GM19239 (cell line): ENCODE data around the gene USP25.

Experiments used
- DNase-seq: peaks from one replicate; pipeline ENCODE4 v3.0.0; 2011; ENCODE audit warnings: low spot score; ENCODE audit not compliant: insufficient read length
- FAIRE-seq: peaks from 2 replicates; lab custom pipeline; 2011; peaks lifted over from hg19 to GRCh38; lab: Jason Lieb, UNC

Gene USP25

GRCh38 chr21:15801352-15801863 is 71.6 kb downstream of the USP25 start:
- DNase-seq = no peak
- no peak for FAIRE-seq

- DNase-seq = no peak
- no peak for FAIRE-seq
Measured at GRCh38 chr21:15804247-15805005, 74.6 kb downstream of the USP25 start.

- FAIRE-seq = no peak
- DNase-seq = no peak
Measured at GRCh38 chr21:15809065-15809464, 79.3 kb downstream of the USP25 start.

- no peak for FAIRE-seq
Measured at GRCh38 chr21:15809818-15810217, 80.0 kb downstream of the USP25 start.

GRCh38 chr21:15815285-15815684 is 85.5 kb downstream of the USP25 start:
- FAIRE-seq (no peak), DNase-seq (no peak)

More at GRCh38 chr21:15809818-15810217, 80.0 kb downstream of the USP25 start:
- DNase-seq = no peak

- FAIRE-seq (no peak), DNase-seq (no peak)
Measured at GRCh38 chr21:15820327-15820726, 90.5 kb downstream of the USP25 start.

- FAIRE-seq (no peak), DNase-seq (no peak)
Measured at GRCh38 chr21:15820852-15821379, 91.1 kb downstream of the USP25 start.

- FAIRE-seq = no peak
- DNase-seq = no peak
Measured at GRCh38 chr21:15823486-15824150, 93.8 kb downstream of the USP25 start.

GRCh38 chr21:15825700-15826099 is 95.9 kb downstream of the USP25 start:
- DNase-seq = no peak
- no peak for FAIRE-seq

GRCh38 chr21:15826147-15826780 is 96.5 kb downstream of the USP25 start:
- FAIRE-seq = peak; percentile 79
- DNase-seq = no peak

GRCh38 chr21:15826908-15827601 is 97.3 kb downstream of the USP25 start:
- FAIRE-seq (no peak), DNase-seq (no peak)

- DNase-seq = no peak
- FAIRE-seq = no peak
Measured at GRCh38 chr21:15831497-15831896, 101.7 kb downstream of the USP25 start.

GRCh38 chr21:15837645-15838044 is 107.9 kb downstream of the USP25 start:
- FAIRE-seq (no peak), DNase-seq (no peak)

GRCh38 chr21:15839026-15839425 is 109.2 kb downstream of the USP25 start:
- DNase-seq (no peak), FAIRE-seq (no peak)

GRCh38 chr21:15839601-15840000 is 109.8 kb downstream of the USP25 start:
- DNase-seq (no peak), FAIRE-seq (no peak)

- no peak for DNase-seq
Measured at GRCh38 chr21:15840406-15840805, 110.6 kb downstream of the USP25 start.

GRCh38 chr21:15841856-15842564 is 112.2 kb downstream of the USP25 start:
- no peak for FAIRE-seq

More at GRCh38 chr21:15840406-15840805, 110.6 kb downstream of the USP25 start:
- FAIRE-seq = no peak

GRCh38 chr21:15842565-15842880 is 112.7 kb downstream of the USP25 start:
- no peak for FAIRE-seq
- DNase-seq = no peak

More at GRCh38 chr21:15841856-15842564, 112.2 kb downstream of the USP25 start:
- DNase-seq = no peak

GRCh38 chr21:15843766-15844165 is 114.0 kb downstream of the USP25 start:
- FAIRE-seq (no peak), DNase-seq (no peak)
